Natural killer cell (primary cell): ENCODE data around the gene DMRTB1. TPM values are rescaled to one million over a fixed set of nuclear protein-coding genes. Genes with fewer than 3 reads are reported as not detected.

Source experiments
- ATAC-seq, 3 donors: fragments of 150-1000 bp in 2 of 3; fragments of 200-7000 bp in 1 of 3; cut with Tn5 transposase; 1 replicate in 1 of 3; 2 replicates in 2 of 3; pipeline ENCODE4 v1.10.0; 2021; ENCODE audit warnings: mild to moderate bottlenecking in 2 of 3, moderate library complexity in 2 of 3
- DNase-seq, 2 donors: peaks; one replicate each; pipeline versions ENCODE4 v3.0.0 to v3.0.0-alpha.2; 2013 to 2021; ENCODE audit warnings: mixed read lengths in 1 of 2
- H3K27ac ChIP-seq: one replicate; pipeline ENCODE4 v1.5.1; 2013; ENCODE audit warnings: mild to moderate bottlenecking, low read length
- H3K27me3 ChIP-seq: one replicate; pipeline ENCODE4 v1.6.1; 2013; ENCODE audit warnings: low read length; ENCODE audit not compliant: control insufficient read depth, insufficient read depth
- H3K36me3 ChIP-seq: one replicate; pipeline ENCODE4 v1.6.1; 2013; ENCODE audit warnings: low read length; ENCODE audit not compliant: control insufficient read depth, insufficient read depth
- H3K4me1 ChIP-seq: one replicate; pipeline ENCODE4 v1.6.1; 2013; ENCODE audit warnings: low read length; ENCODE audit not compliant: control insufficient read depth, insufficient read depth
- H3K4me3 ChIP-seq: one replicate; pipeline ENCODE4 v1.5.1; 2013; ENCODE audit warnings: low read length
- H3K9me3 ChIP-seq: one replicate; pipeline ENCODE4 v1.6.1; 2013; ENCODE audit warnings: low read length; ENCODE audit not compliant: control insufficient read depth, insufficient read depth
- H3K27ac Mint-ChIP-seq, 2 donors: one replicate each; pipeline ENCODE4 v1.8.0; 2022; ENCODE audit warnings: mild to moderate bottlenecking in 2 of 2, mixed read lengths in 2 of 2, moderate library complexity in 1 of 2
- H3K27me3 Mint-ChIP-seq, 2 donors: one replicate each; pipeline ENCODE4 v1.8.0; 2022; ENCODE audit warnings: low read depth in 2 of 2, mixed read lengths in 2 of 2
- H3K36me3 Mint-ChIP-seq: one replicate; pipeline ENCODE4 v1.8.0; 2022; ENCODE audit warnings: mixed read lengths
- H3K4me1 Mint-ChIP-seq, 2 donors: one replicate each; pipeline ENCODE4 v1.8.0; 2022; ENCODE audit warnings: mixed read lengths in 2 of 2
- H3K4me3 Mint-ChIP-seq: one replicate; pipeline ENCODE4 v1.8.0; 2022; ENCODE audit warnings: mild to moderate bottlenecking, moderate library complexity, mixed read lengths
- H3K9me3 Mint-ChIP-seq, 2 donors: one replicate each; pipeline ENCODE4 v1.8.0; 2022; ENCODE audit warnings: mixed read lengths in 2 of 2
- CTCF ChIP-seq: fragments of 200-600 bp; IDR thresholded peaks from one replicate; pipeline ENCODE4 v1.8.0; 2022; ENCODE audit warnings: antibody characterized with exemption
- WGBS: methylation state at CpG from one replicate; pipeline ENCODE4 v1.1.7; 2013; ENCODE audit warnings: missing lambda C conversion rate; ENCODE audit not compliant: insufficient coverage; 5-methylcytosine and 5-hydroxymethylcytosine counted together
- intact Hi-C: fragments of 100-400 bp; cut with micrococcal nuclease; formaldehyde crosslinking; loops from one replicate; pipeline ENCODE4 v1.14.2; 2022
- total RNA-seq, 4 donors: library from RNA; stranded (reverse); fragments of 120-200 nt in 1 of 4; gene quantifications; one replicate each; pipeline versions ENCODE4 v1.2.3 to v1.2.4, GENCODE V29; 2013 to 2022

DMRTB1 gene
- not detected for total RNA-seq
- not detected for total RNA-seq (2013)

GRCh38 chr1:53459321-53460175 is at the start of gene DMRTB1:
TSS of gene DMRTB1 (plus strand) at chr1:53459399. CDS start at chr1:53459454, 55 bp downstream.
- no peaks in the 10 kb centered on the region for H3K4me1 ChIP-seq
- WGBS: 95% methylated on average over 82 of the region's 82 CpGs
- Mint-ChIP-seq H3K27ac (no peak within 1 kb of the TSS), H3K9me3 (no peaks in the 10 kb centered on the region), H3K27me3 (peaks cover 0 to 3% of the 10 kb centered on the region in 2 donors), H3K4me3 (no peak within 1 kb of the TSS), H3K36me3 (no peaks in the 10 kb centered on the region), H3K4me1 (no peaks in the 10 kb centered on the region)
- no peaks in the 10 kb centered on the region for H3K27me3 ChIP-seq
- no peak for TF ChIP-seq CTCF
- no peaks in the 10 kb centered on the region for H3K9me3 ChIP-seq
- H3K36me3 ChIP-seq: no peaks in the 10 kb centered on the region
- ATAC-seq: no peak
- no peak within 1 kb of the TSS for H3K27ac ChIP-seq
- intact Hi-C loops: no loop called here
- no peak for DNase-seq
- H3K4me3 ChIP-seq: no peak within 1 kb of the TSS

DNA sequence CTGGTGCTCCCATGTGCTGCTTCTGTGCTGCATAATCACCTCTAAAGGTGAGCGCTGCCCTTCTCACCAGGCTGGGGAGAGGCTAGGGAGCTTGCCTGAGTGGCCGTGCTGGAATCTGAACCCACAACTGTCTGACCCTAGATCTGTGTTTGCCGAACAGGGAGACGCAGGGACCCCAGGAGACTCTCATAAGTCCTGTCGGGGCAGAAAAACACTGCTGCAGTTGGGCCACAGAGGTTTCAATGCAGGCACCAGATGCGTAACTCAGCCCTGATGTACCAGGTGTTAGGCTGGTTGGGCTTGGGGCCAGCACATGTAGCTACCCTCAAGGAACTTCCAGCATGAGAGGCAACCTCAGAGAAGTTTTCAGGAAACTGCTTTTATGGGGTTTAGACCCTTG is 49.5 kb upstream of the DMRTB1 start:
- intact Hi-C loops: no loop called here
- H3K4me3 Mint-ChIP-seq: no peak overlapping the region

DNA sequence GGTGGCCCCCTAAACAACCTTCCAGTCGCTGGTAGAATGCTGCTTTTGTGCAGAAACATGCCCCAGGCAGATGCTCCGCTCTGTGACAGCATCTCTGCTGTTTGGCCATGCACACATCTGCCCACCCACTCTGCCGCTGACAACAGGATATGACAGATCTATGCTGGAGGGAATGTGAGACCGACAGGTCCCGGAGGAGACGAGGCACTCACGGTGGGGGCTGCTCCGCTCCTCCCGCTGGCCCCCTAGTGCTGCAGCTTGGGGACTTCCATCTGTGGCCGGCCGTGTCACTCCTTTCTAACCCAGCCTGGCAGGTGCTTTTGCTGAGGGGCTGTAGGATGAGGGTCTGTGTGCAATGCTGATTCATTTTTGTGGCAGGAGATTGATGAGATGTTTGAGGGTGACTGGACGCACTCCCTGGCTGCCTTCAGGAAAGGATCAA is 49.1 kb upstream of the DMRTB1 start:
- 66% methylated on average over 12 of the region's 12 CpGs for WGBS
- H3K9me3 ChIP-seq: no peaks in the 10 kb centered on the region
- H3K36me3 ChIP-seq: no peaks in the 10 kb centered on the region
- peaks cover 59% of the 10 kb centered on the region for H3K4me1 ChIP-seq
- H3K27me3 Mint-ChIP-seq: no peaks in the 10 kb centered on the region
- DNase-seq: peak in 1 of 2 donors; percentile 81
- H3K27me3 ChIP-seq: no peaks in the 10 kb centered on the region
- intact Hi-C loops: no loop called here
- H3K27ac ChIP-seq: peak overlapping the region; percentile 37
- no peak for TF ChIP-seq CTCF
- peak; percentile 37 to 53 (median 43) for ATAC-seq
- H3K9me3 Mint-ChIP-seq: no peaks in the 10 kb centered on the region
- peak overlapping the region in 1 of 2 donors; percentile 93 for H3K27ac Mint-ChIP-seq
- no peaks in the 10 kb centered on the region for H3K36me3 Mint-ChIP-seq
- no peak overlapping the region for H3K4me3 ChIP-seq
- H3K4me3 Mint-ChIP-seq: no peak overlapping the region
- H3K4me1 Mint-ChIP-seq: peaks cover 20 to 36% of the 10 kb centered on the region in 2 donors

More for the DNA sequence above, 49.5 kb upstream of the DMRTB1 start:
- Histone ChIP-seq H3K27ac (peak overlapping the region; percentile 32), H3K36me3 (no peaks in the 10 kb centered on the region), H3K4me3 (no peak overlapping the region), H3K4me1 (peaks cover 57% of the 10 kb centered on the region), H3K27me3 (no peaks in the 10 kb centered on the region), H3K9me3 (no peaks in the 10 kb centered on the region)
- Mint-ChIP-seq H3K4me1 (peaks cover 20 to 36% of the 10 kb centered on the region in 2 donors), H3K36me3 (no peaks in the 10 kb centered on the region), H3K27me3 (no peaks in the 10 kb centered on the region), H3K9me3 (no peaks in the 10 kb centered on the region), H3K27ac (no peak overlapping the region)
- 84% methylated on average over 6 of the region's 6 CpGs for WGBS
- no peak for TF ChIP-seq CTCF
- ATAC-seq (no peak), DNase-seq (no peak)
